GM21515 (cell line): Measurements from ENCODE around the gene TMEM169.
A peak's percentile ranks its signal among the peaks of the same experiment; 100 is the strongest.

ENCODE experiments used
- ATAC-seq: cut with Tn5 transposase; IDR thresholded peaks from one replicate; pipeline ENCODE4 v1.9.1; 2021; ENCODE audit not compliant: unreplicated experiment

Gene TMEM169

GRCh38 chr2:216103213-216103612, 21.5 kb downstream of the TMEM169 start:
- ATAC-seq: no peak

- ATAC-seq: no peak
These were observed 23.0 kb downstream of the TMEM169 start for GRCh38 chr2:216104691-216105090.

GRCh38 chr2:216107320-216107719, 25.6 kb downstream of the TMEM169 start:
- ATAC-seq: no peak

GRCh38 chr2:216107760-216108159, 26.0 kb downstream of the TMEM169 start:
- ATAC-seq: no peak

GRCh38 chr2:216108310-216108966, 26.7 kb downstream of the TMEM169 start:
- ATAC-seq: no peak

GRCh38 chr2:216108967-216109921, 27.5 kb downstream of the TMEM169 start, which contains the start of gene XRCC5:
TSS of gene XRCC5 (plus strand) at chr2:216109348. CDS start at chr2:216109437, 89 bp downstream.
- ATAC-seq: peak; percentile 48

GRCh38 chr2:216109962-216110614, 28.4 kb downstream of the TMEM169 start:
- ATAC-seq: no peak

- ATAC-seq: no peak
These were observed 28.9 kb downstream of the TMEM169 start for GRCh38 chr2:216110620-216111019.

GRCh38 chr2:216111122-216111521, 29.4 kb downstream of the TMEM169 start:
- ATAC-seq: no peak

- no peak for ATAC-seq
These were observed 31.2 kb downstream of the TMEM169 start for GRCh38 chr2:216112926-216113325.

- ATAC-seq: peak; percentile 69
These were observed 31.9 kb downstream of the TMEM169 start for GRCh38 chr2:216113572-216113971.

GRCh38 chr2:216114382-216114713, 32.6 kb downstream of the TMEM169 start:
- ATAC-seq: no peak

GRCh38 chr2:216114714-216115531, 33.2 kb downstream of the TMEM169 start:
- ATAC-seq: peak; percentile 40

GRCh38 chr2:216116418-216116817, 34.7 kb downstream of the TMEM169 start:
- ATAC-seq: no peak

- ATAC-seq: no peak
These were observed 36.0 kb downstream of the TMEM169 start for GRCh38 chr2:216117561-216118340.

- no peak for ATAC-seq
These were observed 36.8 kb downstream of the TMEM169 start for GRCh38 chr2:216118474-216118873.

- ATAC-seq: no peak
These were observed 37.4 kb downstream of the TMEM169 start for GRCh38 chr2:216119146-216119545.

GRCh38 chr2:216119986-216120385, 38.3 kb downstream of the TMEM169 start:
- ATAC-seq: no peak

GRCh38 chr2:216121255-216121654, 39.5 kb downstream of the TMEM169 start:
- no peak for ATAC-seq

- no peak for ATAC-seq
These were observed 45.2 kb downstream of the TMEM169 start for GRCh38 chr2:216126943-216127342.
